Measurements from ENCODE around the gene EIF4E2.

Gene EIF4E2

DNA sequence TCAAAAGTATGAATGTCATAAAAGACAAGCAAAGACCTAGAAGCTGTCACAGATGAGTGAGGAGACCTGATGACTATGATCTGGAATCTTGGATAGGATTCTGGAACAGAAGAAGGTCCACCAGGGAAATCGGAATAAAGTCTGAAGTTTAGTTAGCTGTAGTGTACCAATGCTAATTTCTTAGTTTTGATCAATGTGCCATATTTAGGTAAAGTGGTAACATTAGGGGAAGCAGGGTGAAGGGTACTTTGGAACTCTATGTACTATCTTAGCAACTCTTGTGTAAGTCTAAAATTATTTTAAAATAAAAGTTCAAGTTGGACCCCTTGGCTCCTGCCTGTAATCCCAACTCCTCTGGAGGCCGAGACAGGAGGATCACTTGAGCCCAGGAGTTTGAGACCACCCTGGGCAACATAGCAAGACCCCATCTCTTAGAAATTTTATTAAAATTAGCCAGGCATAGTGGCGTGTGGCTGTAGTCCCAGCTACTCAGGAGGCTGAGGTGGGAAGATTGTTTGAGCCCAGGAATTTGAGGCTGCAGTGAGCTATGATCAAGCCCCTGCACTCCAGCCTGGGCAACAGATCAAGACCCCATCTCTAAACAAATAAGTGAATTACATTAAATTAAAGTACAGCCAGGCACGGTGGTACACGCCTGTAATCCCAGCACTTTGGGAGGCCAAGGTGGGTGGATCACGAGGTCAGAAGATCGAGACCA, 47.0 kb downstream of the EIF4E2 start:
- DNase-seq (ENCODE audit: low read depth in 2 of 2), result no peak

DNA sequence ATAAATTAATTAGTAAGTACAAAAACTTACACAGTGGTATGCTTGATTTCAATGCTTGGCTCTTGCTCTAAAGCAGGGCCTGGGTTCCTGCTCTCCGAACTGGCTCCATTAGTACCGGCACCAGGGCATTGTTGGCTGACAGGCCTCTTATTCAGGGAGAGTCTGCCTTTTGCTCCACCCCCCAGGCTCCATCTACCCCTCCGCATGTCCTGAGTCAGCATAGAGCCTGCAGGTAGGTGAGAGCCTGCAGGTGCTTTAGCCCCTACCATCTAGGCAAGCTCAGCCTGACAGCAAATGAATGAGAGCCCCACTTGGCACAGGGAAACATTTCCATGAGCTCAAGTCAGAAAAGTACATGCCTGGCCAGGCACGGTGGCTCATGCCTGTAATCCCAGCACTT, 47.8 kb downstream of the EIF4E2 start:
- DNase-seq (ENCODE audit: low read depth in 2 of 2), result no peak

DNA sequence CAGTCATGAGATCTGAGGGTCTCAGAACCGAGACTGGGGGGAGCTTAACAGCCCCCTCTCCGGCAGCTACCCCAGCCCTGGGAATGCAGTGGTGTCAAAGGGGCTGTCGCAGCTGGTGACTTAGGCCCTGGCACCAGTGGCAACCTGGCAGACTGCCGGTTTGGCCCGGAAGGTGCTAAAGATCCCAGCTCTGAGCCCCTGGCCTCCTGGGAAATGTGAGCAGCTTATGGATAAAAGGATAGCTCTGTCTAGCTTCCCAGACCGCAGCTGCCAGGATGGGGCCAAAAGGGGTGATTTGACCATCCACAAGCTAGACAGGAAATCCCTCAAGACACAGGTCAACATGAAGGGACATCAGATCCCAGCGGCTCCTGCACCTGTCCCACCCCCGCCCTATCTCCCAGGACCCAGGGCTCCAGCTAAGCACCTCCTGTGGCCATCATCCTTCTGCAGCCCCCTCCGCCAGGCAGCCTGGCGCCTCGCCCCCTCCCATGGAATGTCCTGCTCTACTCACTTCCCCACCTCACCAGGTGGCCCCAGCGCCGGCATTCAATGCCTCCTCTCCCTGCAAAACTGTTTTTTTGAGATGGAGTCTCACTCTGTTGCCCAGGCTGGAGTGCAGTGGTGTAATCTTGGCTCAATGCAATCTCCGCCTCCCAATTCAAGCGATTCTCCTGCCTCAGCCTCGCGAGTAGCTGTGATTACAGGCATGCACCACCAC, 49.7 kb downstream of the EIF4E2 start:
- no peak for DNase-seq (ENCODE audit: low read depth in 2 of 2)

GRCh38 chr2:232603283-232603682, 52.8 kb downstream of the EIF4E2 start:
- no peak for DNase-seq (ENCODE audit: low read depth in 2 of 2)

DNA sequence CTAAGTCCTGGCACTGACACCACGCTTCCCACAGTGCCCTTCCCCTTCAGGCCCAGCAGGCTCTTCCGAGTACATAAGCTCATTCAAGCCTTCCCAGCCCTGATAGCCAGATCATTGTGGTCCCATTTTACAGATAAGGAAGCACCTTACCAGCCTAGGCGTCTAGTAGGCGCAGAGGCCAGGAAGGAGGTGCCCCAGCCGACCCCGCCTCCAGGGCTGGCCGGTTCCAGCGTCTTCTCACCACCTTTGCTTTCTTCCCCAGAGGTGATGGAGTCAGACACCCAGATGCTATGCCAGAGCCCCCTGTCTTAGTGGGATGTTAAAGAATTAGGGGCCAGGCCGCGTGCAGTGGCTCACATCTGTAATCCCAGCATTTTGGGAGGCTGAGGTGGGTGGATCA, 54.0 kb downstream of the EIF4E2 start:
- no peak for DNase-seq (ENCODE audit: low read depth in 2 of 2)

- no peak for DNase-seq (ENCODE audit: low read depth in 2 of 2)
Observed at GRCh38 chr2:232607011-232607410, 56.5 kb downstream of the EIF4E2 start.

DNA sequence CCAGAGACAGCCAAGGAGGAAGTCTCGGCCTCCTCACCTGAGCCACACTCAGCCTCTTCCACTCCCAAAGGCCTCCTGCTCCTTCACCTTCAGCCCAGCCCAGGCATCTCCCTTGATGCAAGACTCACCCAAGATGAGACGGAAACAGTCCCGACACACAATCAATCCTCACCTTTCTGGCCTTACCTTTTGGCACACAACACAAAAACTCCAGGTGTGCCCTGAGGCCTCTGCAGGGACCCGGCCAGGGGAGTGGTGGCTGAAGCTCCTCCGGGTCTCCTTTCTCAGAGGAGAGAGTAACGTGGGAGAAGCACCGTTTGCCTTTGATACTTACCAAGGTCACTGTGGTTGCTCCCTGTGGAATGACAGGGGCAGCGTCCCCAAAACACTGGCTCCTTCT, 59.1 kb downstream of the EIF4E2 start:
- no peak for DNase-seq (ENCODE audit: low read depth in 2 of 2)

DNA sequence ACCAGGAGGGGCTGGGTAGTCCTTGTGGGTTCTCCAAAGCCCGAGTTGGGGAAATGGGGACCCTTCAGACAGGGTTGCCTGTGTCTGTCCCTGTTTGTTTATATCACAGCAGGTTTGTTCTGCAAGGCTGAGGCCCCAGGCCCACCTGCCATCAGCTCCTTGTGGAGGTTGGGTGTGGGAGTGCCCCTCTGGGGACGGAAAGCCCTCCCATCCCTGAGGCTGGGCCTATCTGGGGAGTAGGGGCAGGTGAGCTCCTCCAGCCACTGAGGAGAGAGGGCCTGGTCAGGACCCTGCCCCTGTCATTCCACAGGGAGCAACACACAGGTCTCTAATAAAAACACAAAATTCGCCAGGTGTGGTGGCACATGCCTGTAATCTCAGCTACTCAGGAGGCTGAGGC, 59.6 kb downstream of the EIF4E2 start:
- no peak for DNase-seq (ENCODE audit: low read depth in 2 of 2)

DNA sequence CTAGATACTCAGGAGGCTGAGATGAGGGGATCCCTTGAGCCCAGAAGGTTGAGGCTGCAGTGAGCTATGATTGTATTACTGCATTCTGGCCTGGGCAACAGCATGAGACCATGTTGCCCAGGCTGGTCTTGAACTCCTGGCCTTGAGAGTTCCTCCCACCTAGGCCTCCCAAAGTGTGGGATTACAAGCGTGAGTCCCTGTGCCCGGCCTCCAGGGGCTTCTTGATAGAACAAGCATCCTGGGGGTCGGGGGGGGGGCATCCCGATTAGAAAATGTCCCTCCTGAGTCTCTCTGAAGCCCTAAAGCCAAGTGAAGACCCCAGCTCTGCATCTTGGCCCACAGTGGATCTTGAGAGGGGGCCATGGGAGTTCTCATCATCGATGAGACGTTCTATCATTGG, 60.6 kb downstream of the EIF4E2 start:
- DNase-seq (ENCODE audit: low read depth in 2 of 2), result no peak

GRCh38 chr2:232611559-232612218, 61.2 kb downstream of the EIF4E2 start:
- DNase-seq (ENCODE audit: low read depth in 2 of 2), result peak; percentile 33 to 53

GRCh38 chr2:232613538-232614134, 63.1 kb downstream of the EIF4E2 start:
- DNase-seq (ENCODE audit: low read depth in 2 of 2), result no peak

GRCh38 chr2:232615339-232615738, 64.8 kb downstream of the EIF4E2 start:
- no peak for DNase-seq (ENCODE audit: low read depth in 2 of 2)
